K562 (cell line): ENCODE measurements around the gene DCHS2. TPM values are rescaled to one million over a fixed set of nuclear protein-coding genes. Genes with fewer than 3 reads are reported as not detected.

Experiments used
- ATF1 ChIP-seq, 2 experiments: fragments of 450-650 bp in 1 of 2; IDR thresholded peaks; 2 replicates each; pipeline ENCODE4 v1.6.1; 2016; ENCODE audit warnings: missing compliant biosample characterization in 1 of 2, missing genetic modification characterization in 1 of 2
- HDAC8 ChIP-seq: fragments of 450-650 bp; IDR thresholded peaks from 2 replicates; pipeline ENCODE4 v1.6.1; 2016; ENCODE audit warnings: mild to moderate bottlenecking, missing genetic modification characterization, moderate library complexity, missing compliant biosample characterization
- MTF1 ChIP-seq: fragments of 250-450 bp; sonication (Bioruptor Pico); IDR thresholded peaks from 2 replicates; pipeline ENCODE4 v1.9.0; 2021; ENCODE audit warnings: moderate library complexity, mild to moderate bottlenecking, inconsistent platforms, borderline replicate concordance
- MYBL2 ChIP-seq, 2 experiments: fragments of 450-650 bp in 1 of 2; sonication (generic) in 1 of 2; formaldehyde crosslinking in 1 of 2; IDR thresholded peaks; 2 replicates each; pipeline versions ENCODE4 v1.6.1 to v1.8.1; 2017 to 2022; ENCODE audit warnings: borderline replicate concordance in 1 of 2, inconsistent platforms in 1 of 2, low read depth in 1 of 2, mild to moderate bottlenecking in 1 of 2, missing genetic modification reagents in 1 of 2, moderate library complexity in 1 of 2
- MYC ChIP-seq, 2 experiments: fragments of 250-450 bp in 1 of 2; sonication (Bioruptor Pico) in 1 of 2; IDR thresholded peaks; 2 replicates each; pipeline versions ENCODE4 v1.5.1 to v1.6.1; 2012 to 2021; ENCODE audit warnings: low read depth in 2 of 2, borderline replicate concordance in 1 of 2, improper control_type of control experiment in 1 of 2, low read length in 1 of 2, mild to moderate bottlenecking in 1 of 2, moderate library complexity in 1 of 2
- POLR2B ChIP-seq: fragments of 450-650 bp; IDR thresholded peaks from 2 replicates; pipeline ENCODE4 v1.6.1; 2018; ENCODE audit warnings: low read depth; ENCODE audit not compliant: partially characterized antibody
- RAD21 ChIP-seq, 2 experiments: fragments of 250-450 bp in 1 of 2; fragments of 450-650 bp in 1 of 2; sonication (Bioruptor Pico) in 1 of 2; formaldehyde crosslinking in 1 of 2; IDR thresholded peaks in 1 of 2; conservative IDR thresholded peaks in 1 of 2; 2 replicates each; pipeline versions ENCODE4 v1.4.0 to v1.8.0; 2020 to 2022; ENCODE audit warnings: mild to moderate bottlenecking in 2 of 2, moderate library complexity in 1 of 2
- SMAD4 ChIP-seq: fragments of 250-450 bp; sonication (Bioruptor Pico); conservative IDR thresholded peaks from 2 replicates; pipeline ENCODE4 v1.8.0; 2021; ENCODE audit warnings: inconsistent platforms, mild to moderate bottlenecking, moderate library complexity
- SMARCE1 ChIP-seq: fragments of 450-650 bp; IDR thresholded peaks from 2 replicates; pipeline ENCODE4 v1.7.1; 2016; ENCODE audit warnings: mild to moderate bottlenecking
- TEAD1 ChIP-seq, 2 experiments: fragments of 450-650 bp in 1 of 2; sonication (generic) in 1 of 2; formaldehyde crosslinking; IDR thresholded peaks; 2 replicates each; pipeline versions ENCODE4 v1.4.0 to v1.8.0; 2020 to 2022; ENCODE audit warnings: mild to moderate bottlenecking in 2 of 2, missing genetic modification reagents in 1 of 2
- ZNF124 ChIP-seq: sonication (generic); formaldehyde crosslinking; IDR thresholded peaks from 2 replicates; pipeline ENCODE4 v1.8.1; 2022; ENCODE audit warnings: missing genetic modification reagents
- ZNF644 ChIP-seq: fragments of 200-800 bp; sonication (Bioruptor generic); IDR thresholded peaks from 2 replicates; pipeline ENCODE4 v1.6.1; 2016; ENCODE audit warnings: low read depth, missing genetic modification characterization, missing compliant biosample characterization
- polyA plus RNA-seq, 8 experiments: library from polyadenylated mRNA; depleted of rRNA in 4 of 8; stranded (reverse) in 5 of 8; unstranded in 3 of 8; fragments of >200 nt; fragmentation: Nextera tagmentation in 2 of 8; fragmentation: Illumina TruSeq in 1 of 8; extraction: Ambion mirVana in 2 of 8; extraction: Trizol in 1 of 8; gene quantifications; 2 replicates each; pipeline versions ENCODE4 v1.2.1 to v1.2.3, GENCODE V29; 2011 to 2014; ENCODE audit warnings: inconsistent platforms in 1 of 8, missing spikeins in 1 of 8
- total RNA-seq, 7 experiments: library from RNA; depleted of rRNA in 6 of 7; stranded (reverse); fragments of >200 nt in 6 of 7; fragmentation: Illumina TruSeq in 2 of 7; extraction: Trizol in 2 of 7; gene quantifications; 2 replicates each; pipeline versions ENCODE4 v1.2.1 to v1.2.3, GENCODE V29; 2011 to 2021; ENCODE audit warnings: low replicate concordance in 1 of 7
- TF ChIP-seq, protein P1 (sequence below): fragments of 200-800 bp; sonication (Bioruptor generic); IDR thresholded peaks from 2 replicates; pipeline ENCODE4 v1.6.1; 2017; ENCODE audit warnings: missing genetic modification characterization, missing compliant biosample characterization
- TF ChIP-seq, protein P2 (sequence below): fragments of 450-650 bp; IDR thresholded peaks from 2 replicates; pipeline ENCODE4 v1.6.1; 2016; ENCODE audit warnings: low read depth, mild to moderate bottlenecking, moderate library complexity
- TF ChIP-seq, protein P3 (sequence below): conservative IDR thresholded peaks from 2 replicates; pipeline ENCODE4 v1.6.1; 2011; ENCODE audit warnings: low read depth, mild to moderate bottlenecking, low read length; ENCODE audit not compliant: control insufficient read depth
- TF ChIP-seq, protein P4 (sequence below), 2 experiments: IDR thresholded peaks; 2 replicates each; pipeline ENCODE4 v1.6.1; 2012; ENCODE audit warnings: improper control_type of control experiment in 2 of 2, low read depth in 2 of 2, low read length in 2 of 2, borderline replicate concordance in 1 of 2
- TF ChIP-seq, protein P5 (sequence below): sonication (generic); formaldehyde crosslinking; IDR thresholded peaks from 2 replicates; pipeline ENCODE4 v1.8.0; 2022; ENCODE audit warnings: mild to moderate bottlenecking, missing genetic modification reagents
- TF ChIP-seq, protein P6 (sequence below), 2 experiments: fragments of 450-650 bp in 1 of 2; sonication (generic) in 1 of 2; formaldehyde crosslinking in 1 of 2; IDR thresholded peaks in 1 of 2; conservative IDR thresholded peaks in 1 of 2; 2 replicates each; pipeline versions ENCODE4 v1.6.1 to v1.8.1; 2016 to 2023; ENCODE audit warnings: mild to moderate bottlenecking in 2 of 2, moderate library complexity in 2 of 2, inconsistent platforms in 1 of 2, missing genetic modification reagents in 1 of 2

The DCHS2 gene
- total and polyA plus RNA-seq, 9 of the 15 experiments (the other 6 are each of a cell fraction or from before 2014, with no cell fraction given): 0.49 to 7.1 (median 5.3) TPM

DNA sequence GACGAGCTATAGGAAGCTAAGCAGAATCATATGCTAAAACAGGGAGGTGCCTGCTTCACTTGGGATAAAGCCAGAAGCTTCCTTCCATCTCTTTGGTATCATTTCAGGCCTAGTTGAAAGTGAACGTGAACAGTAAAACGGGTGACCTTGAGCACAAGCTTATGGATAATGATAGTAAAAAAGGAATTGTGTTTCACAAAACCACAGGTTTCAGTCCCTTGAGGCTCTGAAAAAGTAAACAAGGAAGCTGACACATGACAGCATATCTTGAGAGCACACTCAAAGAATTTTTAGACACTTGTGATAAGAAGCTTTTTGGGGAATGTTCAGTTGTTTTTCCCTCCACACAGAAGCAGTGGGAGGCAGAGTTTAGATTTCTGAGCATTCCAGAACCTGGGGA, 286.1 kb downstream of the DCHS2 start (continued):
- TF ChIP-seq ZNF644 (tag): no peak
- no peak for TF ChIP-seq SMAD4 (CRISPR knock-in tag)
- TF ChIP-seq, protein P1, sequence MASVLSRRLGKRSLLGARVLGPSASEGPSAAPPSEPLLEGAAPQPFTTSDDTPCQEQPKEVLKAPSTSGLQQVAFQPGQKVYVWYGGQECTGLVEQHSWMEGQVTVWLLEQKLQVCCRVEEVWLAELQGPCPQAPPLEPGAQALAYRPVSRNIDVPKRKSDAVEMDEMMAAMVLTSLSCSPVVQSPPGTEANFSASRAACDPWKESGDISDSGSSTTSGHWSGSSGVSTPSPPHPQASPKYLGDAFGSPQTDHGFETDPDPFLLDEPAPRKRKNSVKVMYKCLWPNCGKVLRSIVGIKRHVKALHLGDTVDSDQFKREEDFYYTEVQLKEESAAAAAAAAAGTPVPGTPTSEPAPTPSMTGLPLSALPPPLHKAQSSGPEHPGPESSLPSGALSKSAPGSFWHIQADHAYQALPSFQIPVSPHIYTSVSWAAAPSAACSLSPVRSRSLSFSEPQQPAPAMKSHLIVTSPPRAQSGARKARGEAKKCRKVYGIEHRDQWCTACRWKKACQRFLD: 0 out of 2 replicates have a peak, but pooled peaks have one; percentile 15
- no peak for TF ChIP-seq POLR2B
- TF ChIP-seq, protein P2, sequence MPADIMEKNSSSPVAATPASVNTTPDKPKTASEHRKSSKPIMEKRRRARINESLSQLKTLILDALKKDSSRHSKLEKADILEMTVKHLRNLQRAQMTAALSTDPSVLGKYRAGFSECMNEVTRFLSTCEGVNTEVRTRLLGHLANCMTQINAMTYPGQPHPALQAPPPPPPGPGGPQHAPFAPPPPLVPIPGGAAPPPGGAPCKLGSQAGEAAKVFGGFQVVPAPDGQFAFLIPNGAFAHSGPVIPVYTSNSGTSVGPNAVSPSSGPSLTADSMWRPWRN: no peak
- TF ChIP-seq, protein P3, sequence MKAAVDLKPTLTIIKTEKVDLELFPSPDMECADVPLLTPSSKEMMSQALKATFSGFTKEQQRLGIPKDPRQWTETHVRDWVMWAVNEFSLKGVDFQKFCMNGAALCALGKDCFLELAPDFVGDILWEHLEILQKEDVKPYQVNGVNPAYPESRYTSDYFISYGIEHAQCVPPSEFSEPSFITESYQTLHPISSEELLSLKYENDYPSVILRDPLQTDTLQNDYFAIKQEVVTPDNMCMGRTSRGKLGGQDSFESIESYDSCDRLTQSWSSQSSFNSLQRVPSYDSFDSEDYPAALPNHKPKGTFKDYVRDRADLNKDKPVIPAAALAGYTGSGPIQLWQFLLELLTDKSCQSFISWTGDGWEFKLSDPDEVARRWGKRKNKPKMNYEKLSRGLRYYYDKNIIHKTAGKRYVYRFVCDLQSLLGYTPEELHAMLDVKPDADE: no peak
- TF ChIP-seq TEAD1 (CRISPR knock-in tag; IDR thresholded peaks at IDR 0.05): no peak
- no peak for TF ChIP-seq MTF1
- TF ChIP-seq, protein P4, sequence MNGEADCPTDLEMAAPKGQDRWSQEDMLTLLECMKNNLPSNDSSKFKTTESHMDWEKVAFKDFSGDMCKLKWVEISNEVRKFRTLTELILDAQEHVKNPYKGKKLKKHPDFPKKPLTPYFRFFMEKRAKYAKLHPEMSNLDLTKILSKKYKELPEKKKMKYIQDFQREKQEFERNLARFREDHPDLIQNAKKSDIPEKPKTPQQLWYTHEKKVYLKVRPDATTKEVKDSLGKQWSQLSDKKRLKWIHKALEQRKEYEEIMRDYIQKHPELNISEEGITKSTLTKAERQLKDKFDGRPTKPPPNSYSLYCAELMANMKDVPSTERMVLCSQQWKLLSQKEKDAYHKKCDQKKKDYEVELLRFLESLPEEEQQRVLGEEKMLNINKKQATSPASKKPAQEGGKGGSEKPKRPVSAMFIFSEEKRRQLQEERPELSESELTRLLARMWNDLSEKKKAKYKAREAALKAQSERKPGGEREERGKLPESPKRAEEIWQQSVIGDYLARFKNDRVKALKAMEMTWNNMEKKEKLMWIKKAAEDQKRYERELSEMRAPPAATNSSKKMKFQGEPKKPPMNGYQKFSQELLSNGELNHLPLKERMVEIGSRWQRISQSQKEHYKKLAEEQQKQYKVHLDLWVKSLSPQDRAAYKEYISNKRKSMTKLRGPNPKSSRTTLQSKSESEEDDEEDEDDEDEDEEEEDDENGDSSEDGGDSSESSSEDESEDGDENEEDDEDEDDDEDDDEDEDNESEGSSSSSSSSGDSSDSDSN (IDR thresholded peaks at IDR 0.05; ENCODE audit: borderline replicate concordance in 1 of 2, low read depth in 2 of 2, low read length in 2 of 2): no peak
- TF ChIP-seq SMARCE1: peak; percentile 80; the same call in 1 of the 2 replicates
- no peak for TF ChIP-seq ATF1 (CRISPR knock-in tag; IDR thresholded peaks at IDR 0.05)
- TF ChIP-seq ATF1 (tag; IDR thresholded peaks at IDR 0.05): no peak
- 0 out of 2 replicates have a peak, but pooled peaks have one; percentile 36 for TF ChIP-seq MYC (IDR thresholded peaks at IDR 0.05; ENCODE audit: low read depth, low read length)
- no peak for TF ChIP-seq MYC (CRISPR knock-in tag; IDR thresholded peaks at IDR 0.05; ENCODE audit: borderline replicate concordance, low read depth)
- no peak for TF ChIP-seq MYBL2 (IDR thresholded peaks at IDR 0.05; ENCODE audit: low read depth)
- TF ChIP-seq MYBL2 (CRISPR knock-in tag; IDR thresholded peaks at IDR 0.05; ENCODE audit: borderline replicate concordance): no peak
- TF ChIP-seq, protein P5, sequence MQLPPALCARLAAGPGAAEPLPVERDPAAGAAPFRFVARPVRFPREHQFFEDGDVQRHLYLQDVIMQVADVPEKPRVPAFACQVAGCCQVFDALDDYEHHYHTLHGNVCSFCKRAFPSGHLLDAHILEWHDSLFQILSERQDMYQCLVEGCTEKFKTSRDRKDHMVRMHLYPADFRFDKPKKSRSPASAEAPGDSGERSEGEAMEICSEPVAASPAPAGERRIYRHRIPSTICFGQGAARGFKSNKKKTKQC (CRISPR knock-in tag): no peak
- TF ChIP-seq ZNF124 (CRISPR knock-in tag): no peak
- TF ChIP-seq HDAC8 (tag): no peak
- TF ChIP-seq, protein P6, sequence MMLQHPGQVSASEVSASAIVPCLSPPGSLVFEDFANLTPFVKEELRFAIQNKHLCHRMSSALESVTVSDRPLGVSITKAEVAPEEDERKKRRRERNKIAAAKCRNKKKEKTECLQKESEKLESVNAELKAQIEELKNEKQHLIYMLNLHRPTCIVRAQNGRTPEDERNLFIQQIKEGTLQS (IDR thresholded peaks at IDR 0.05): no peak
- TF ChIP-seq, protein P6 (CRISPR knock-in tag; conservative IDR thresholded peaks at IDR 0.05): no peak
- TF ChIP-seq RAD21 (CRISPR knock-in tag; conservative IDR thresholded peaks at IDR 0.05 in 1 of 2, IDR thresholded peaks at IDR 0.05 in 1 of 2): no peak
